ENCODE data around the gene NPC1.

The NPC1 gene

DNA sequence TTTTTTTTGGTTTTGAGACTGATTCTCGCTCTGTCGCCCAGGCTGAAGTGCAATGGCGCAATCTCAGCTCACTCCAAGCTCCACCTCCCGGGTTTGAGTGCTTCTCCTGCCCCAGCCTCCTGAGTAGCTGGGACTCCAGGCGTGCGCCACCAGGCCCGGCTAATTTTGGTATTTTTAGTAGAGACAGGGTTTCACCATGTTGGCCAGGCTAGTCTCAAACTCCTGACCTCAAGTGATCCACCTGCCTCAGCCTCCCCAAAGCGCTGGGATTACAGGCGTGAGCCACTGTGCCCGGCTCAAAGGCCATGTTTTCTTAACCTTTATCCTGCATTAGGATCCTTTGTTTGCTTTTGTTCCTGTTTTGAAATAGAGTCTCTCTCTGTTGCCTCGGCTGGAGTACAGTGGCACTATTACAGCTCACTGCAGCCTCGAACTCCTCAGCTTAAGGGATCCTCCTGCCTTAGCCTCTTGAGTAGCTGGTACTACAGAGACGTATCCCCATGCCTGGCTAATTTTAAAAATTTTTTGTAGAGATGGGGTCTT is 41.0 kb downstream of the NPC1 start:
- no peak for DNase-seq (ENCODE audit: low spot score)
- TF ChIP-seq CTCF (IDR thresholded peaks at IDR 0.05; ENCODE audit: borderline replicate concordance, control extremely low read depth, extremely low read depth, insufficient read depth, missing control alignments): no peak
- in situ Hi-C loops (cut with MboI; ENCODE audit: low sequenced_read_pairs, unreplicated experiment): no loop called here

DNA sequence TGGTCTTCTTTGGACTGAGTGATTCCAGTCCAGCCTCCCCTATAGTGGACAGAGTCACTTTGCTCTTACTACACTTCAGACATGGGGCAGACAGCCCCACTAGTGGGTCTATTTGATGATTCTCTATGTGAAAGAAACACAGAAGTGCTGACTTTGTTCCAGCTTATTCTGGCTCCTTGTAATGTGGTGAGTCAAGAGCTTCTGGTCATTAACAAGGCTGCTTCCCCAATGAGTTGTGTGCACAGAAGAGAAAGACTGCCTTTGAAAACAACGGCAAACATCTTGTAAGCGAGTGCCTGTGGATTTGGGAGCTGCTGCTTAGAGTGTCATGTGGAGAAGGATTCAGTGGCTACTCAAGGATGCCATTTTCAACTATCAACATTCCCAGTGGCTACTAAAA is 43.8 kb downstream of the NPC1 start:
- TF ChIP-seq CTCF (IDR thresholded peaks at IDR 0.05; ENCODE audit: borderline replicate concordance, control extremely low read depth, extremely low read depth, insufficient read depth, missing control alignments): no peak
- no peak for DNase-seq (ENCODE audit: low spot score)
- in situ Hi-C loops (cut with MboI; ENCODE audit: low sequenced_read_pairs, unreplicated experiment): no loop called here

- in situ Hi-C loops (cut with MboI; ENCODE audit: low sequenced_read_pairs, unreplicated experiment): no loop called here
- TF ChIP-seq CTCF (IDR thresholded peaks at IDR 0.05; ENCODE audit: borderline replicate concordance, control extremely low read depth, extremely low read depth, insufficient read depth, missing control alignments): no peak
- no peak for DNase-seq (ENCODE audit: low spot score)
Observed at GRCh38 chr18:23541349-23542093, 44.8 kb downstream of the NPC1 start.

DNA sequence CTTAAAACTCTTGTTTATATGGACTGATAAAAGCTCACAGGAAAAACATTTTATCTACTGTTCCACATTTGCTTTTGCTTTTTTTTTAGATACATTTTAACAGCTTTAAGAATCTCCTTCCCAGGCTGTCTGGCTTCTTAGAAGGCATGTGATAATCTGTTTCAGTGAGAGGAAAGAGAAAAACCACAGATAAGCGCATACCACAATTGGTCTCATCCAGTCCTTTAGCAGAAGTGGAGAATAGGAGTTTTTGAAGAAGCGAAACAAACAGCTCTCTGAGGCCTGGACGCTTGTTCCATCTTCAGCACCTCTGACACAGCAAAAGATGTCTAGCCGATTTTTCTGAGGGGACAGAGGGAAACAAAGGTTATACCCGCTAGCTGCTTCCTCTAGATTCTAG is 45.4 kb downstream of the NPC1 start:
- in situ Hi-C loops (cut with MboI; ENCODE audit: low sequenced_read_pairs, unreplicated experiment): no loop called here
- no peak for TF ChIP-seq CTCF (IDR thresholded peaks at IDR 0.05; ENCODE audit: borderline replicate concordance, control extremely low read depth, extremely low read depth, insufficient read depth, missing control alignments)
- peak; percentile 55 for DNase-seq (ENCODE audit: low spot score)

GRCh38 chr18:23539911-23540525 is 46.3 kb downstream of the NPC1 start:
- in situ Hi-C loops (cut with MboI; ENCODE audit: low sequenced_read_pairs, unreplicated experiment): no loop called here
- DNase-seq (ENCODE audit: low spot score): no peak
- no peak for TF ChIP-seq CTCF (IDR thresholded peaks at IDR 0.05; ENCODE audit: borderline replicate concordance, control extremely low read depth, extremely low read depth, insufficient read depth, missing control alignments)

DNA sequence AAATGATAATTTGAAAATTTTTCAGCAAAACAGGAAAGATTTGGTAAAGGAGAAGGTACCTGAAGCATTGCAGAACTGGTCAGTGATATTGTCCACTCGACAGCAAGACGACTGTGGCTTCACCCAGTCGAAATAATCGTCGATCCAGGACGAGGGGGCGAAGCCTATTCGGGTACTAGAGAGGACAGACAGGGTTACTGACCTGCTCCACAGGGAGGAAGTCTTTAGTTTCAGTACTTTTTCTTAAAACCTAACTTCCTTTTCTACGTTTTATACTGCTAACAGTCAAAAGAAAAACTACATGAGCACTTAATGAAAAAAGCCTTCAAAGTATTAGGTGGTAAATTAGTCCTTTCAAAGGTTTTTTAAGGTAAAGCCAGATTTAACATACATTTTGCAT is 47.0 kb downstream of the NPC1 start:
- in situ Hi-C loops (cut with MboI; ENCODE audit: low sequenced_read_pairs, unreplicated experiment): no loop called here
- no peak for TF ChIP-seq CTCF (IDR thresholded peaks at IDR 0.05; ENCODE audit: borderline replicate concordance, control extremely low read depth, extremely low read depth, insufficient read depth, missing control alignments)
- DNase-seq (ENCODE audit: low spot score): no peak

Measured in GM13976 (cell line).